Measurements from ENCODE around the gene URB1. TPM values are rescaled to one million over a fixed set of nuclear protein-coding genes. Genes with fewer than 3 reads are reported as not detected.

Gene URB1
- total RNA-seq, 2 donors from 2014 or later: 20.5 to 25.3 TPM

- Mint-ChIP-seq H3K36me3 (peaks cover 40 to 41% of the 10 kb centered on the region in 2 donors), H3K9me3 (no peaks in the 10 kb centered on the region), H3K27ac (peak overlapping the region in 1 of 2 donors; percentile 71)
- ATAC-seq (no peak), DNase-seq (ENCODE audit: low spot score in 2 of 2) (no peak)
Measured at GRCh38 chr21:32340863-32341848, 51.7 kb downstream of the URB1 start.

GRCh38 chr21:32338209-32338921 lies 54.4 kb downstream of the URB1 start:
- Mint-ChIP-seq H3K36me3 (peaks cover 28 to 31% of the 10 kb centered on the region in 2 donors), H3K9me3 (no peaks in the 10 kb centered on the region), H3K27ac (peak overlapping the region in 1 of 2 donors; percentile 27)
- DNase-seq (ENCODE audit: low spot score in 2 of 2) (no peak), ATAC-seq (no peak)

- peak overlapping the region; percentile 11 to 27 for H3K27ac Mint-ChIP-seq
- ATAC-seq (no peak), DNase-seq (ENCODE audit: low spot score in 2 of 2) (no peak)
- H3K9me3 Mint-ChIP-seq: no peaks in the 10 kb centered on the region
- peaks cover 34 to 39% of the 10 kb centered on the region in 2 donors for H3K36me3 Mint-ChIP-seq
Measured at GRCh38 chr21:32337206-32337605, 55.6 kb downstream of the URB1 start.

- ATAC-seq: no peak
- peaks cover 39 to 41% of the 10 kb centered on the region in 2 donors for H3K36me3 Mint-ChIP-seq
- H3K9me3 Mint-ChIP-seq: no peaks in the 10 kb centered on the region
- H3K27ac Mint-ChIP-seq: no peak overlapping the region
- DNase-seq (ENCODE audit: low spot score in 2 of 2): no peak
Measured at GRCh38 chr21:32336711-32337110, 56.1 kb downstream of the URB1 start.

GRCh38 chr21:32335601-32336575 lies 56.9 kb downstream of the URB1 start:
- peak overlapping the region in 1 of 2 donors; percentile 70 for H3K27ac Mint-ChIP-seq
- DNase-seq (ENCODE audit: low spot score in 2 of 2) (no peak), ATAC-seq (no peak)
- peaks cover 47 to 49% of the 10 kb centered on the region in 2 donors for H3K36me3 Mint-ChIP-seq
- no peaks in the 10 kb centered on the region for H3K9me3 Mint-ChIP-seq

GRCh38 chr21:32334980-32335531 lies 57.8 kb downstream of the URB1 start:
- H3K9me3 Mint-ChIP-seq: no peaks in the 10 kb centered on the region
- peak overlapping the region in 1 of 2 donors; percentile 46 for H3K27ac Mint-ChIP-seq
- peaks cover 56 to 57% of the 10 kb centered on the region in 2 donors for H3K36me3 Mint-ChIP-seq
- DNase-seq (ENCODE audit: low spot score in 2 of 2) (no peak), ATAC-seq (no peak)

- ATAC-seq: no peak
- no peak for DNase-seq (ENCODE audit: low spot score in 2 of 2)
- no peak overlapping the region for H3K27ac Mint-ChIP-seq
- H3K9me3 Mint-ChIP-seq: no peaks in the 10 kb centered on the region
- peaks cover 55 to 65% of the 10 kb centered on the region in 2 donors for H3K36me3 Mint-ChIP-seq
Measured at GRCh38 chr21:32333953-32334673, 58.7 kb downstream of the URB1 start.

GRCh38 chr21:32332463-32332951 lies 60.3 kb downstream of the URB1 start:
- H3K9me3 Mint-ChIP-seq: no peaks in the 10 kb centered on the region
- ATAC-seq (no peak), DNase-seq (ENCODE audit: low spot score in 2 of 2) (no peak)
- peak overlapping the region in 1 of 2 donors; percentile 38 for H3K27ac Mint-ChIP-seq
- peaks cover 64 to 67% of the 10 kb centered on the region in 2 donors for H3K36me3 Mint-ChIP-seq

- DNase-seq (ENCODE audit: low spot score in 2 of 2) (no peak), ATAC-seq (no peak)
- Mint-ChIP-seq H3K27ac (peak overlapping the region in 1 of 2 donors; percentile 38), H3K36me3 (peaks cover 70 to 71% of the 10 kb centered on the region in 2 donors), H3K9me3 (no peaks in the 10 kb centered on the region)
Measured at GRCh38 chr21:32331444-32332305, 61.1 kb downstream of the URB1 start.

- DNase-seq (ENCODE audit: low spot score in 2 of 2) (no peak), ATAC-seq (no peak)
- Mint-ChIP-seq H3K9me3 (no peaks in the 10 kb centered on the region), H3K36me3 (peaks cover 69 to 71% of the 10 kb centered on the region in 2 donors), H3K27ac (no peak overlapping the region)
Measured at GRCh38 chr21:32330784-32331311, 62.0 kb downstream of the URB1 start.

GRCh38 chr21:32329776-32330175 lies 63.0 kb downstream of the URB1 start:
- Mint-ChIP-seq H3K9me3 (no peaks in the 10 kb centered on the region), H3K27ac (no peak overlapping the region), H3K36me3 (peaks cover 69 to 71% of the 10 kb centered on the region in 2 donors)
- no peak for ATAC-seq
- DNase-seq (ENCODE audit: low spot score in 2 of 2): peak in 1 of 2 donors; percentile 2

GRCh38 chr21:32329331-32329730 lies 63.5 kb downstream of the URB1 start:
- ATAC-seq (no peak), DNase-seq (ENCODE audit: low spot score in 2 of 2) (peak in 1 of 2 donors; percentile 11)
- Mint-ChIP-seq H3K9me3 (no peaks in the 10 kb centered on the region), H3K36me3 (peaks cover 71% of the 10 kb centered on the region in 2 donors), H3K27ac (no peak overlapping the region)

GRCh38 chr21:32328595-32328994 lies 64.2 kb downstream of the URB1 start:
- ATAC-seq: no peak
- Mint-ChIP-seq H3K27ac (peak overlapping the region in 1 of 2 donors; percentile 81), H3K9me3 (no peaks in the 10 kb centered on the region), H3K36me3 (peaks cover 75% of the 10 kb centered on the region in 2 donors)
- no peak for DNase-seq (ENCODE audit: low spot score in 2 of 2)

- DNase-seq (ENCODE audit: low spot score in 2 of 2): no peak
- no peak for ATAC-seq
- peak overlapping the region; percentile 49 to 57 for H3K27ac Mint-ChIP-seq
- H3K36me3 Mint-ChIP-seq: peaks cover 51 to 62% of the 10 kb centered on the region in 2 donors
- H3K9me3 Mint-ChIP-seq: no peaks in the 10 kb centered on the region
Measured at GRCh38 chr21:32325706-32326105, 67.1 kb downstream of the URB1 start.
